Coronary artery (tissue), 2 donors: ENCODE measurements around the gene GABRG3.

Experiments used
- DNase-seq: peaks from one replicate; pipeline ENCODE4 v3.0.0-alpha.2; 2017; ENCODE audit warnings: low spot score
- H3K27ac ChIP-seq, 2 donors: fragments of 200-600 bp; sonication (generic); one replicate each; pipeline ENCODE4 v1.5.1; 2016 to 2019
- H3K4me3 ChIP-seq: fragments of 200-600 bp; sonication (generic); 2 replicates; pipeline ENCODE4 v1.5.1; 2016; ENCODE audit warnings: mild to moderate bottlenecking, moderate library complexity
- TF ChIP-seq, protein P1 (sequence below): fragments of 200-600 bp; sonication (generic); IDR thresholded peaks from one replicate; pipeline ENCODE4 v1.5.1; 2019; ENCODE audit warnings: antibody characterized with exemption

Gene GABRG3

DNA sequence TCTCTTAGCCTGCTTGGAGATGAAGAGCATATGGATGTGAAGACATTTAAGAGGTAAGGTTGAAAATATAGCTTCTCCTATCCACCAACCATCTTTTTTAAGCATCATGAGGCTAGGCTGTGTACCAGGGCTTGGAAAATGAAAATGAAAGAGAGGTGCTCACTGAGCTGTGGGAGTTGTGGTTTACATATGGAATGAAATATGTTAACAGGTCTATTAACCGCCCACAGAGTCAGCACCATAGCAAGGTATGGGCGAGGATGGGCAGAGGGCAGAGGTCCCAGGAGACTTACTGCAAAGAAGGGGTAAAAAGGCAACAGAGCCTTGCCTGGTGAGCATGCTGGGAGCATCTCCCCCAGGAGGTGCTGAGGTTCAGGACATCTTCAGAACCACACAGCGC, 273.1 kb downstream of the GABRG3 start:
- TF ChIP-seq, protein P1, sequence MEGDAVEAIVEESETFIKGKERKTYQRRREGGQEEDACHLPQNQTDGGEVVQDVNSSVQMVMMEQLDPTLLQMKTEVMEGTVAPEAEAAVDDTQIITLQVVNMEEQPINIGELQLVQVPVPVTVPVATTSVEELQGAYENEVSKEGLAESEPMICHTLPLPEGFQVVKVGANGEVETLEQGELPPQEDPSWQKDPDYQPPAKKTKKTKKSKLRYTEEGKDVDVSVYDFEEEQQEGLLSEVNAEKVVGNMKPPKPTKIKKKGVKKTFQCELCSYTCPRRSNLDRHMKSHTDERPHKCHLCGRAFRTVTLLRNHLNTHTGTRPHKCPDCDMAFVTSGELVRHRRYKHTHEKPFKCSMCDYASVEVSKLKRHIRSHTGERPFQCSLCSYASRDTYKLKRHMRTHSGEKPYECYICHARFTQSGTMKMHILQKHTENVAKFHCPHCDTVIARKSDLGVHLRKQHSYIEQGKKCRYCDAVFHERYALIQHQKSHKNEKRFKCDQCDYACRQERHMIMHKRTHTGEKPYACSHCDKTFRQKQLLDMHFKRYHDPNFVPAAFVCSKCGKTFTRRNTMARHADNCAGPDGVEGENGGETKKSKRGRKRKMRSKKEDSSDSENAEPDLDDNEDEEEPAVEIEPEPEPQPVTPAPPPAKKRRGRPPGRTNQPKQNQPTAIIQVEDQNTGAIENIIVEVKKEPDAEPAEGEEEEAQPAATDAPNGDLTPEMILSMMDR: no peak
- no peak for DNase-seq
- Histone ChIP-seq H3K27ac (no peak overlapping the region), H3K4me3 (no peak overlapping the region)

DNA sequence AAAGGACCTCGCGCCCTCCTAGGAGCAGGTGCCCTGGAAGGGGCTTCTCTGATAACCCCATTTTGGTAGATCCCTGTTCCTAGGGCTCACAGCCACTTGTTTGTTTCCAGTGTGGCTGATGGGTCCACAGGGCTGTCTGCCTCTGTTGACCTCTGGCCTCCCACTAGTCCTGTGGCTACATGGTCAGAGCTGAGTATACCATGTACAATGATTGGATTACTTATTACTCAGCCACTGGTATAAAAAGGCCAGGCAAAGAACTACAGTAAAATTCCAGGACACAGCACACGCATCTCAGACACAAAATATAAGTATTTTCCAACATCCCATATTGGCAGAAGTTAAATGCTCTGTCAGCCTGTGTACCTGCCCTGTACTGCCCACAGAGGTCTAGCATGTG, 277.3 kb downstream of the GABRG3 start:
- no peak for DNase-seq
- Histone ChIP-seq H3K27ac (no peak overlapping the region), H3K4me3 (no peak overlapping the region)
- TF ChIP-seq, protein P1: no peak

DNA sequence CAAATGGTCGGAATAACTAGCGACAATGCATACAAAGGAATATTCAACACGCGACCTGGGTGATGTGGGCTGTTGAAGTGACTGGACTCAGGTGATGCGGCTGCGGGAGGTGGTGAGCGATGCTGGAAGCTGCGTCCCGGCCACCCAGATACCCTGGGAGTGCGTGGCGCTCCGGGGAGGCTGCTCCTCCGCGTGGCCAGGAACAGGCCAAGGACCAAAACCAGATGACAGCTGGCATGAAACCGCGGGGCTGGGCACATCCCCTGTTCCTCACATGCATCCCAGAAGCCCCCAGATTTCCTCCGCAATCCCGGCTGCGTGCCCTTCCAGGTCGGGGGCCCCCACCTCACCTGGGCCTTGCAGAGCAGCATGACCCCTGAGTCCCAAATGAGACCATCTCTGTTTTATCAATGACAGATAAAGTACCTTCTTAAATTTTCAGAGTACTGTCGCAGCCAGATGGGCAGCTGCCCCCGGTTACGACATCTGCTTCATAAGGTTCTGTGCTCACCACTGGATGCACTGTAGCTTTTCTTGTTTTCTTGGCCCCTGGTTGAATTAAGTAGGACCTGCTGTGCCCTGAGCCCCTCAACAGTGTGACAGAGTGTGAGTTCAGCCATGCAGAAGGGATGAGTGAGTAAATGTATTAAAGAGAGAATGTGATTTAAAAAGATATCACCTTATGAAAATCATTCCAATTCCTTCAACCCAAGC, 278.2 kb downstream of the GABRG3 start:
- TF ChIP-seq, protein P1: no peak
- Histone ChIP-seq H3K4me3 (no peak overlapping the region), H3K27ac (no peak overlapping the region)
- no peak for DNase-seq

DNA sequence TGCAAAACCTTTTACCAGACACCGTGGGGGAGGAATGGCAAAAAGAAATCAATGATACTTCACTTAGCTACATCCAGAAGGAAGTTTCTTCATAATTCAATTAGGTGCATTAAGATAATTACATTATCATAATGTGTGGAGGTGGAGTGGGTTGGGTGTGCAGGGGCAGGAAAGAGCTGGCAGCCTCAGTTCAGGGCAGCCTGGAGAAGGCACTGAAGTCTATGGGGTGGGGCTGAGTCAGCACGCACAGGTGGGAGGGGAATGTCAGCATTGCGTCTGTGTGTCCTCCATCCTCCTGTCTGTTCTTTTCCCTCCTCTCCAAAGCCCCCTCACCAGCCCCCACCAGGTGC, 278.8 kb downstream of the GABRG3 start:
- DNase-seq: no peak
- Histone ChIP-seq H3K4me3 (no peak overlapping the region), H3K27ac (no peak overlapping the region)
- TF ChIP-seq, protein P1: no peak

DNA sequence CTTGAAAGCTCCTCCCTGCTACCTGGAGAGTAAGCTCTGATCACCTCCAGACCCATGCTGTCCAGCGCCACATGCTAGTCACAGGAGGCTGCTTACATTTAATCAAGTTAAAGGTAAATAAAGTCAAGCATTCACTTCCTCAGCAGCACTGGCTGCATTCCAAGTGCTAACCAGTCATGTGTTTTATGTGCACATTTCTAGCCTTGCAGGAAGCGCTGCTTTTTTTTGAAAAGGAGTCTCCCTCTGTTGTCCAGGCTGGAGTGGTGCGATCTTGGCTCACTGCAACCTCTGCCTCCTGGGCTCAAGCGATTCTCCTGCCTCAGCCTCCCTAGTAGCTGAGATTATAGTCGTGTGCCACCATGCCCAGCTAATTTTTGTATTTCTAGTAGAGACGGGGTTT, 279.2 kb downstream of the GABRG3 start:
- Histone ChIP-seq H3K4me3 (no peak overlapping the region), H3K27ac (no peak overlapping the region)
- no peak for DNase-seq
- TF ChIP-seq, protein P1: no peak

DNA sequence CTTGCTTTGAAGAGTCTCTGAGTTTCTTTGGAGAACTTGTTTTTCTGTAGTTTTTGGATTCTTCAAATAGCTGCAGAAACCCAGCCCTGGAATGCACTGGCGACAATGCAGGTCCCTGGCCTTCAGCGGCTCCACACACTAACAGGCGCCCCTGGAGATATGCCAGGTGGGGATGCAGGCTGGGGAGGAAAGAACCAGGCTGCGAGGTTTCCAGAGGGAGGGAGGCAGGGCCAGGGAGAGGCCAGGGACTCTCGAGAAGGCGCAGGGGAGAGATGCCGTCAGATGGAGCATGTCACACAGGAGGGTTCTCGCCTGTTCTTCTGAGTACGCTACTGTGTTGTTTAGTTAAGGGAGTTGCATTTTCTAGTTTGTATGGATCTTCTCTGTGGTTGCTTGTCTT, 283.1 kb downstream of the GABRG3 start:
- Histone ChIP-seq H3K27ac (no peak overlapping the region), H3K4me3 (no peak overlapping the region)
- no peak for DNase-seq
- TF ChIP-seq, protein P1: no peak

DNA sequence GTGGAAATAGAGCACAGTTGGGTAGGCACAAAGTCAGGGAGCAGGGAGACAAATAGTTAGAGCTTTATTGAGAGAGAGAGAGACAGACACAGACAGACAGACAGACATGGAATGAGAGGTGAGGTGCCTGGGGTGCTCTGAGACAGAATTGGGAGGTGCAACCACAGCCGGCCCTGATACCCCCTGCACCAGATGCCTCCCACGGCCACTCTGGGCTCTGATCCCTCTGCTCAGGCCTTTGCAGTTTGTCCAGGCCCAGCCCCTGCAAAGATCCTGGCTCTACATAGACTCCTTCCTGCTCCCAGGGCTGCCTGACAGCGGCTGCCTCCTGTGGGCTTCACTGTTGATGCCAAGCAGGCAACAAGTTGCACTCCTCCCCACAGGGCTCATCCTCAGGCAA, 283.8 kb downstream of the GABRG3 start:
- no peak for DNase-seq
- H3K27ac ChIP-seq: no peak overlapping the region
- TF ChIP-seq, protein P1: no peak
- no peak overlapping the region for H3K4me3 ChIP-seq
